Measurements from ENCODE around the gene CAMK4. TPM values are rescaled to one million over a fixed set of nuclear protein-coding genes. Genes with fewer than 3 reads are reported as not detected.

CAMK4 gene
- total and polyA plus RNA-seq, 8 donors = 0.45 to 25.1 (median 3.8) TPM

- H3K4me1 ChIP-seq = peaks cover 0 to 5% (median 0%) of the 10 kb centered on the region in 4 donors
- no peaks in the 10 kb centered on the region for H3K36me3 ChIP-seq
- no peak overlapping the region for H3K4me3 ChIP-seq
- no peak for DNase-seq
- no peaks in the 10 kb centered on the region for H3K27me3 ChIP-seq
- WGBS, 5 donors = 66 to 78% (median 75%) methylated on average over 1 of the region's 1 CpG
- no peak for TF ChIP-seq CTCF (IDR thresholded peaks at IDR 0.05)
- TF ChIP-seq POLR2AphosphoS5 (IDR thresholded peaks at IDR 0.05) = no peak
- TF ChIP-seq EP300 (IDR thresholded peaks at IDR 0.05) = no peak
- TF ChIP-seq POLR2A (IDR thresholded peaks at IDR 0.05) = no peak
- intact Hi-C loops (cut with DNase I; ENCODE audit: low total_unique reads) = no loop called here
- H3K27ac ChIP-seq = no peak overlapping the region
- H3K9me3 ChIP-seq = peaks cover 0 to 7% (median 0%) of the 10 kb centered on the region in 4 donors
Observed at GRCh38 chr5:111261610-111262009, 37.4 kb downstream of the CAMK4 start.

GRCh38 chr5:111262153-111262552 lies 38.0 kb downstream of the CAMK4 start:
- Histone ChIP-seq H3K4me1 (peaks cover 0 to 7% (median 0%) of the 10 kb centered on the region in 4 donors), H3K4me3 (no peak overlapping the region), H3K36me3 (no peaks in the 10 kb centered on the region), H3K27ac (no peak overlapping the region), H3K27me3 (no peaks in the 10 kb centered on the region), H3K9me3 (peaks cover 0 to 5% (median 0%) of the 10 kb centered on the region in 4 donors)
- intact Hi-C loops (cut with DNase I; ENCODE audit: low total_unique reads) = no loop called here
- no peak for DNase-seq
- no peak for TF ChIP-seq EP300 (IDR thresholded peaks at IDR 0.05)
- WGBS, 5 donors = 54 to 63% (median 62%) methylated on average over 1 to 2 of the region's 2 CpGs

GRCh38 chr5:111262815-111263214 lies 38.6 kb downstream of the CAMK4 start:
- intact Hi-C loops (cut with DNase I; ENCODE audit: low total_unique reads) = no loop called here
- peaks cover 0 to 7% (median 0%) of the 10 kb centered on the region in 4 donors for H3K4me1 ChIP-seq
- no peaks in the 10 kb centered on the region for H3K36me3 ChIP-seq
- H3K27ac ChIP-seq = no peak overlapping the region
- no peaks in the 10 kb centered on the region for H3K9me3 ChIP-seq
- no peak overlapping the region for H3K4me3 ChIP-seq
- no peaks in the 10 kb centered on the region for H3K27me3 ChIP-seq
- 80 to 94% (median 85%) methylated on average over 1 of the region's 1 CpG for WGBS, 5 donors
- DNase-seq = no peak
- TF ChIP-seq EP300 (IDR thresholded peaks at IDR 0.05) (no peak), POLR2AphosphoS5 (IDR thresholded peaks at IDR 0.05) (no peak), POLR2A (IDR thresholded peaks at IDR 0.05) (no peak), CTCF (IDR thresholded peaks at IDR 0.05) (no peak)

- 56 to 70% (median 59%) methylated on average over 2 of the region's 2 CpGs for WGBS, 5 donors
- no peak for DNase-seq
- TF ChIP-seq POLR2A (IDR thresholded peaks at IDR 0.05) (no peak), CTCF (IDR thresholded peaks at IDR 0.05) (no peak), EP300 (IDR thresholded peaks at IDR 0.05) (no peak), POLR2AphosphoS5 (IDR thresholded peaks at IDR 0.05) (no peak)
- Histone ChIP-seq H3K27me3 (no peaks in the 10 kb centered on the region), H3K9me3 (no peaks in the 10 kb centered on the region), H3K36me3 (no peaks in the 10 kb centered on the region), H3K4me3 (no peak overlapping the region), H3K4me1 (peaks cover 0 to 7% (median 0%) of the 10 kb centered on the region in 4 donors), H3K27ac (no peak overlapping the region)
- intact Hi-C loops (cut with DNase I; ENCODE audit: low total_unique reads) = no loop called here
Observed at GRCh38 chr5:111266491-111266890, 42.3 kb downstream of the CAMK4 start.

GRCh38 chr5:111268300-111268699 lies 44.1 kb downstream of the CAMK4 start:
- H3K27ac ChIP-seq = no peak overlapping the region
- TF ChIP-seq EP300 (IDR thresholded peaks at IDR 0.05) (no peak), POLR2A (IDR thresholded peaks at IDR 0.05) (no peak), POLR2AphosphoS5 (IDR thresholded peaks at IDR 0.05) (no peak), CTCF (IDR thresholded peaks at IDR 0.05) (no peak)
- DNase-seq = no peak
- no peak overlapping the region for H3K4me3 ChIP-seq
- no peaks in the 10 kb centered on the region for H3K9me3 ChIP-seq
- no peaks in the 10 kb centered on the region for H3K27me3 ChIP-seq
- no peaks in the 10 kb centered on the region for H3K36me3 ChIP-seq
- intact Hi-C loops (cut with DNase I; ENCODE audit: low total_unique reads) = no loop called here
- H3K4me1 ChIP-seq = peaks cover 0 to 7% (median 0%) of the 10 kb centered on the region in 4 donors
